Measurements from ENCODE around the gene PLXDC1. TPM values are rescaled to one million over a fixed set of nuclear protein-coding genes. Genes with fewer than 3 reads are reported as not detected.

Gene PLXDC1
- total and polyA plus RNA-seq, 2 of the 13 experiments (the other 11 are each of a cell fraction or from before 2014, with no cell fraction given), result not detected

DNA sequence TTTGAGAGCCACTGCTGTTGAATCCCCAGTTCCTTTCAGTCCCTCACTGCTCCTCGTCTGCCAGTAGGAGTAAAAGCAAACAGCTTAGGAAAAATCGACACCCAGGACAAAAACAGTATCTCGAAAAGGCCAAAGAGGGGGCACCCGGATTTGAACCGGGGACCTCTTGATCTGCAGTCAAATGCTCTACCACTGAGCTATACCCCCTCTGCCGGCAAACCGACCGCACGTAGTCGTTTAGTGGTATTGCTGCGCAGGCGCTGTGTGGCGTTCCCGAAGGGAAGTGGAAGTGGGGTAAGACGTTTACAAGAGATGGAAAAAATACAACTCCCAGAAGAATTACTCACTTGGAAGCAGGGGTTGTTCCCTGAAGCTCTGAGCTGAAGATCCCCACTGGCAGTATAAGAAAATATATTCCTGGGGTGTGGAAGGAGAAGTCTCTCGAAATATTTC is 2.2 kb upstream of the PLXDC1 start (continued):
- TF ChIP-seq, protein P1, sequence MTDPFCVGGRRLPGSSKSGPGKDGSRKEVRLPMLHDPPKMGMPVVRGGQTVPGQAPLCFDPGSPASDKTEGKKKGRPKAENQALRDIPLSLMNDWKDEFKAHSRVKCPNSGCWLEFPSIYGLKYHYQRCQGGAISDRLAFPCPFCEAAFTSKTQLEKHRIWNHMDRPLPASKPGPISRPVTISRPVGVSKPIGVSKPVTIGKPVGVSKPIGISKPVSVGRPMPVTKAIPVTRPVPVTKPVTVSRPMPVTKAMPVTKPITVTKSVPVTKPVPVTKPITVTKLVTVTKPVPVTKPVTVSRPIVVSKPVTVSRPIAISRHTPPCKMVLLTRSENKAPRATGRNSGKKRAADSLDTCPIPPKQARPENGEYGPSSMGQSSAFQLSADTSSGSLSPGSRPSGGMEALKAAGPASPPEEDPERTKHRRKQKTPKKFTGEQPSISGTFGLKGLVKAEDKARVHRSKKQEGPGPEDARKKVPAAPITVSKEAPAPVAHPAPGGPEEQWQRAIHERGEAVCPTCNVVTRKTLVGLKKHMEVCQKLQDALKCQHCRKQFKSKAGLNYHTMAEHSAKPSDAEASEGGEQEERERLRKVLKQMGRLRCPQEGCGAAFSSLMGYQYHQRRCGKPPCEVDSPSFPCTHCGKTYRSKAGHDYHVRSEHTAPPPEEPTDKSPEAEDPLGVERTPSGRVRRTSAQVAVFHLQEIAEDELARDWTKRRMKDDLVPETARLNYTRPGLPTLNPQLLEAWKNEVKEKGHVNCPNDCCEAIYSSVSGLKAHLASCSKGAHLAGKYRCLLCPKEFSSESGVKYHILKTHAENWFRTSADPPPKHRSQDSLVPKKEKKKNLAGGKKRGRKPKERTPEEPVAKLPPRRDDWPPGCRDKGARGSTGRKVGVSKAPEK (CRISPR knock-in tag; IDR thresholded peaks at IDR 0.05; ENCODE audit: borderline replicate concordance), result no peak
- TF ChIP-seq, protein P2, sequence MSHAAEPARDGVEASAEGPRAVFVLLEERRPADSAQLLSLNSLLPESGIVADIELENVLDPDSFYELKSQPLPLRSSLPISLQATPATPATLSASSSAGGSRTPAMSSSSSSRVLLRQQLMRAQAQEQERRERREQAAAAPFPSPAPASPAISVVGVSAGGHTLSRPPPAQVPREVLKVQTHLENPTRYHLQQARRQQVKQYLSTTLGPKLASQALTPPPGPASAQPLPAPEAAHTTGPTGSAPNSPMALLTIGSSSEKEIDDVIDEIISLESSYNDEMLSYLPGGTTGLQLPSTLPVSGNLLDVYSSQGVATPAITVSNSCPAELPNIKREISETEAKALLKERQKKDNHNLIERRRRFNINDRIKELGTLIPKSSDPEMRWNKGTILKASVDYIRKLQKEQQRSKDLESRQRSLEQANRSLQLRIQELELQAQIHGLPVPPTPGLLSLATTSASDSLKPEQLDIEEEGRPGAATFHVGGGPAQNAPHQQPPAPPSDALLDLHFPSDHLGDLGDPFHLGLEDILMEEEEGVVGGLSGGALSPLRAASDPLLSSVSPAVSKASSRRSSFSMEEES (CRISPR knock-in tag; IDR thresholded peaks at IDR 0.05), result no peak
- TF ChIP-seq ZNF292 (CRISPR knock-in tag; IDR thresholded peaks at IDR 0.05; ENCODE audit: borderline replicate concordance, low read depth) (no peak), THYN1 (CRISPR knock-in tag; IDR thresholded peaks at IDR 0.05; ENCODE audit: borderline replicate concordance, low read depth) (no peak), ZC3H13 (CRISPR knock-in tag; IDR thresholded peaks at IDR 0.05) (no peak), GTF2F1 (IDR thresholded peaks at IDR 0.05; ENCODE audit: low read length) (peak; percentile 80; the same call in 1 of the 2 replicates), ZNF451 (CRISPR knock-in tag; IDR thresholded peaks at IDR 0.05) (no peak), ZNF839 (CRISPR knock-in tag; IDR thresholded peaks at IDR 0.05; ENCODE audit: borderline replicate concordance) (no peak), HOXD1 (CRISPR knock-in tag; IDR thresholded peaks at IDR 0.05) (no peak), ZNF773 (CRISPR knock-in tag; IDR thresholded peaks at IDR 0.05; ENCODE audit: borderline replicate concordance) (no peak), FOXC1 (CRISPR knock-in tag; IDR thresholded peaks at IDR 0.05; ENCODE audit: borderline replicate concordance) (no peak), EP300 (IDR thresholded peaks at IDR 0.05; ENCODE audit: low read depth in 2 of 2, low read length in 2 of 2) (no peak; a peak in 1 of 4 replicates), EP300 (CRISPR knock-in tag; IDR thresholded peaks at IDR 0.05; ENCODE audit: borderline replicate concordance) (no peak), MEIS1 (CRISPR knock-in tag; IDR thresholded peaks at IDR 0.05; ENCODE audit: borderline replicate concordance) (no peak), CBX1 (IDR thresholded peaks at IDR 0.05; ENCODE audit: low read depth) (peak; percentile 61), GATA4 (IDR thresholded peaks at IDR 0.05; ENCODE audit: borderline replicate concordance, low read depth) (no peak), SMAD1 (CRISPR knock-in tag; IDR thresholded peaks at IDR 0.05; ENCODE audit: borderline replicate concordance, low read depth) (no peak)
- TF ChIP-seq, protein P3, sequence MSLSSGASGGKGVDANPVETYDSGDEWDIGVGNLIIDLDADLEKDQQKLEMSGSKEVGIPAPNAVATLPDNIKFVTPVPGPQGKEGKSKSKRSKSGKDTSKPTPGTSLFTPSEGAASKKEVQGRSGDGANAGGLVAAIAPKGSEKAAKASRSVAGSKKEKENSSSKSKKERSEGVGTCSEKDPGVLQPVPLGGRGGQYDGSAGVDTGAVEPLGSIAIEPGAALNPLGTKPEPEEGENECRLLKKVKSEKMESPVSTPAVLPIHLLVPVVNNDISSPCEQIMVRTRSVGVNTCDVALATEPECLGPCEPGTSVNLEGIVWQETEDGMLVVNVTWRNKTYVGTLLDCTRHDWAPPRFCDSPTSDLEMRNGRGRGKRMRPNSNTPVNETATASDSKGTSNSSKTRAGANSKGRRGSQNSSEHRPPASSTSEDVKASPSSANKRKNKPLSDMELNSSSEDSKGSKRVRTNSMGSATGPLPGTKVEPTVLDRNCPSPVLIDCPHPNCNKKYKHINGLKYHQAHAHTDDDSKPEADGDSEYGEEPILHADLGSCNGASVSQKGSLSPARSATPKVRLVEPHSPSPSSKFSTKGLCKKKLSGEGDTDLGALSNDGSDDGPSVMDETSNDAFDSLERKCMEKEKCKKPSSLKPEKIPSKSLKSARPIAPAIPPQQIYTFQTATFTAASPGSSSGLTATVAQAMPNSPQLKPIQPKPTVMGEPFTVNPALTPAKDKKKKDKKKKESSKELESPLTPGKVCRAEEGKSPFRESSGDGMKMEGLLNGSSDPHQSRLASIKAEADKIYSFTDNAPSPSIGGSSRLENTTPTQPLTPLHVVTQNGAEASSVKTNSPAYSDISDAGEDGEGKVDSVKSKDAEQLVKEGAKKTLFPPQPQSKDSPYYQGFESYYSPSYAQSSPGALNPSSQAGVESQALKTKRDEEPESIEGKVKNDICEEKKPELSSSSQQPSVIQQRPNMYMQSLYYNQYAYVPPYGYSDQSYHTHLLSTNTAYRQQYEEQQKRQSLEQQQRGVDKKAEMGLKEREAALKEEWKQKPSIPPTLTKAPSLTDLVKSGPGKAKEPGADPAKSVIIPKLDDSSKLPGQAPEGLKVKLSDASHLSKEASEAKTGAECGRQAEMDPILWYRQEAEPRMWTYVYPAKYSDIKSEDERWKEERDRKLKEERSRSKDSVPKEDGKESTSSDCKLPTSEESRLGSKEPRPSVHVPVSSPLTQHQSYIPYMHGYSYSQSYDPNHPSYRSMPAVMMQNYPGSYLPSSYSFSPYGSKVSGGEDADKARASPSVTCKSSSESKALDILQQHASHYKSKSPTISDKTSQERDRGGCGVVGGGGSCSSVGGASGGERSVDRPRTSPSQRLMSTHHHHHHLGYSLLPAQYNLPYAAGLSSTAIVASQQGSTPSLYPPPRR (CRISPR knock-in tag; IDR thresholded peaks at IDR 0.05; ENCODE audit: borderline replicate concordance), result no peak
- TF ChIP-seq, protein P4, sequence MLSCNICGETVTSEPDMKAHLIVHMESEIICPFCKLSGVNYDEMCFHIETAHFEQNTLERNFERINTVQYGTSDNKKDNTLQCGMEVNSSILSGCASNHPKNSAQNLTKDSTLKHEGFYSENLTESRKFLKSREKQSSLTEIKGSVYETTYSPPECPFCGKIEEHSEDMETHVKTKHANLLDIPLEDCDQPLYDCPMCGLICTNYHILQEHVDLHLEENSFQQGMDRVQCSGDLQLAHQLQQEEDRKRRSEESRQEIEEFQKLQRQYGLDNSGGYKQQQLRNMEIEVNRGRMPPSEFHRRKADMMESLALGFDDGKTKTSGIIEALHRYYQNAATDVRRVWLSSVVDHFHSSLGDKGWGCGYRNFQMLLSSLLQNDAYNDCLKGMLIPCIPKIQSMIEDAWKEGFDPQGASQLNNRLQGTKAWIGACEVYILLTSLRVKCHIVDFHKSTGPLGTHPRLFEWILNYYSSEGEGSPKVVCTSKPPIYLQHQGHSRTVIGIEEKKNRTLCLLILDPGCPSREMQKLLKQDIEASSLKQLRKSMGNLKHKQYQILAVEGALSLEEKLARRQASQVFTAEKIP (CRISPR knock-in tag; IDR thresholded peaks at IDR 0.05; ENCODE audit: borderline replicate concordance), result no peak
